Vagina (tissue), 2 donors: Measurements from ENCODE around the gene MEOX1. TPM values are rescaled to one million over a fixed set of nuclear protein-coding genes. Genes with fewer than 3 reads are reported as not detected.

Experiments
- DNase-seq, 2 donors: peaks; one replicate each; pipeline ENCODE4 v3.0.0-alpha.2; 2017; ENCODE audit errors: extremely low spot score in 2 of 2
- H3K27ac ChIP-seq: fragments of 200-600 bp; sonication (generic); one replicate; pipeline ENCODE4 v1.5.1; 2019
- H3K27me3 ChIP-seq: fragments of 200-600 bp; sonication (generic); one replicate; pipeline ENCODE4 v1.5.1; 2019
- H3K36me3 ChIP-seq, 2 donors: fragments of 200-600 bp; sonication (generic); one replicate each; pipeline ENCODE4 v1.5.1; 2017 to 2019
- H3K4me1 ChIP-seq: fragments of 200-600 bp; sonication (generic); one replicate; pipeline ENCODE4 v1.5.1; 2019
- H3K4me3 ChIP-seq, 2 donors: fragments of 200-600 bp; sonication (generic); 1 replicate in 1 of 2; 2 replicates in 1 of 2; pipeline ENCODE4 v1.5.1; 2016 to 2019
- H3K9me3 ChIP-seq: fragments of 200-600 bp; sonication (generic); one replicate; pipeline ENCODE4 v1.5.1; 2019
- POLR2A ChIP-seq, 2 donors: fragments of 450-650 bp; IDR thresholded peaks; one replicate each; pipeline ENCODE4 v1.6.1; 2017; ENCODE audit warnings: antibody characterized with exemption in 2 of 2, mild to moderate bottlenecking in 2 of 2, moderate library complexity in 2 of 2
- POLR2AphosphoS5 ChIP-seq, 2 donors: sonication (generic); formaldehyde crosslinking; IDR thresholded peaks; one replicate each; pipeline ENCODE4 v1.9.0; 2017; ENCODE audit warnings: antibody characterized with exemption in 2 of 2, mild to moderate bottlenecking in 2 of 2, low read depth in 1 of 2; ENCODE audit not compliant: insufficient read depth in 1 of 2
- intact Hi-C: fragments of 100-400 bp; cut with DNase I; formaldehyde crosslinking; loops from one replicate; pipeline ENCODE4 v1.15.1; 2023
- total RNA-seq: library from RNA; depleted of rRNA; stranded (reverse); fragments of >200 nt; gene quantifications from one replicate; pipeline ENCODE4 v1.2.3, GENCODE V29; 2016
- TF ChIP-seq, protein P1 (sequence below), 3 experiments: fragments of 450-650 bp in 2 of 3; fragments of 200-600 bp in 1 of 3; sonication (generic) in 1 of 3; IDR thresholded peaks; one replicate each; pipeline ENCODE4 v1.5.1; 2017 to 2019; ENCODE audit warnings: antibody characterized with exemption in 3 of 3, mild to moderate bottlenecking in 2 of 3, moderate library complexity in 2 of 3

MEOX1 gene
- 4.7 TPM for total RNA-seq

DNA sequence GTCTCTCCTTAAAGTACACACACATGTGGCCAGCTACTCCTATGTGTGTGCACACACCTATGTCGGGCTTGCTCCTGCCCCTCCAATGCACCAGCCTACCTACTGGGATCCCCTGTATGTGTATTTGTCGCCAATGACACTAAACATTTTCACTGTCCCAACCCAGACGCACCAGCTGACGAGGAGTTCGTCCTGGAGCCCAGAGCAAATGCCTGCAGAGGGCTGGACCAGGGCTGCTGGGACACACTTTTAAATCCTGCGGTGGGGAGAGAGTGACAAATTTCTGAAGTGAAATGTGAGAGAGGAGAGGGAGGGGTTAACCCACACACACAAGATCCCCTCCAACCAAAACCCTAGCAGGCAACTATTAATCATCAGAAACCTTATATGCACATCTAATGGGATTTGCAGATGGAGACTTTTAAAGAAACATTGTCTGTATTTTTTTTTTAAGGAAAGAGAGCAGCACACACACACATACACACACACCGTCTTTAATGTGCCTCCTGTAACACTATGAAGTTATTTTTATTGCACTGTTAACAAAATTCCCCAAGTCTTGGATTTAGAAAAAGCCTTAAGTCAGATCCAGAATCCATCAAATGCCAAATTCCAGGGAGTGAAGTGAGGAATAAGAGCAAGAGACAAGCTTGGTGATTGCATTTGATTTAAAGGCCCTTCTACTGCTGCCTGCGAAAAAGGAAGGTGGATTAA, at the start of gene MEOX1:
Gene MEOX1 (minus strand): TSS at position 224 of the 714 bp plus-strand sequence. CDS start 388 bp downstream, outside the sequence.
- H3K9me3 ChIP-seq: no peaks in the 10 kb centered on the region
- peak in 1 of 2 donors; percentile 36 for TF ChIP-seq POLR2AphosphoS5 (IDR thresholded peaks at IDR 0.05; ENCODE audit: insufficient read depth in 1 of 2, low read depth in 1 of 2)
- no peak for TF ChIP-seq POLR2A (IDR thresholded peaks at IDR 0.05)
- TF ChIP-seq, protein P1, sequence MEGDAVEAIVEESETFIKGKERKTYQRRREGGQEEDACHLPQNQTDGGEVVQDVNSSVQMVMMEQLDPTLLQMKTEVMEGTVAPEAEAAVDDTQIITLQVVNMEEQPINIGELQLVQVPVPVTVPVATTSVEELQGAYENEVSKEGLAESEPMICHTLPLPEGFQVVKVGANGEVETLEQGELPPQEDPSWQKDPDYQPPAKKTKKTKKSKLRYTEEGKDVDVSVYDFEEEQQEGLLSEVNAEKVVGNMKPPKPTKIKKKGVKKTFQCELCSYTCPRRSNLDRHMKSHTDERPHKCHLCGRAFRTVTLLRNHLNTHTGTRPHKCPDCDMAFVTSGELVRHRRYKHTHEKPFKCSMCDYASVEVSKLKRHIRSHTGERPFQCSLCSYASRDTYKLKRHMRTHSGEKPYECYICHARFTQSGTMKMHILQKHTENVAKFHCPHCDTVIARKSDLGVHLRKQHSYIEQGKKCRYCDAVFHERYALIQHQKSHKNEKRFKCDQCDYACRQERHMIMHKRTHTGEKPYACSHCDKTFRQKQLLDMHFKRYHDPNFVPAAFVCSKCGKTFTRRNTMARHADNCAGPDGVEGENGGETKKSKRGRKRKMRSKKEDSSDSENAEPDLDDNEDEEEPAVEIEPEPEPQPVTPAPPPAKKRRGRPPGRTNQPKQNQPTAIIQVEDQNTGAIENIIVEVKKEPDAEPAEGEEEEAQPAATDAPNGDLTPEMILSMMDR (IDR thresholded peaks at IDR 0.05): no peak
- peaks cover 42% of the 10 kb centered on the region for H3K4me1 ChIP-seq
- peak within 1 kb of the TSS; percentile 64 for H3K27ac ChIP-seq
- H3K27me3 ChIP-seq: no peaks in the 10 kb centered on the region
- peak within 1 kb of the TSS; percentile 24 to 35 for H3K4me3 ChIP-seq
- no peaks in the 10 kb centered on the region for H3K36me3 ChIP-seq
- no peak for DNase-seq
- intact Hi-C loops: no loop called here

DNA sequence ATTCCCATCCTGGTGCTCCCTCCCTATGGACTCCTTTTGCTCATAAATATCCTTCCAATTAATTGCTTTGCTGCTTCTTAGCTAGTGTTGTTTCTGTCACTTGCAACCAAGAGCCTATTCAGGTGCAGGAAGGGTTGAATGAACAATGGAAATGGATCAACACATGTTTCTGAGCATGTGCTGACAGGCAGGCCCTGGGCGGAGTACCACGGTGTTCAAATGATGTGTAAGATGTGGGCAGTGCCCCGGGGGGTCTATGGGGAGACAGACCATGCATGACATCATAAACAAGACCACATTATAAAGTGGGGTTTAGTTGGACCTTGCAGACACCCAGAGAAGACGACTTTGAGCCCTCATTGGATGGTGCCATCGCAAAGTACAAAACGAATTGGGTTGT, 48.4 kb upstream of the MEOX1 start:
- Histone ChIP-seq H3K27me3 (no peaks in the 10 kb centered on the region), H3K27ac (no peak overlapping the region), H3K4me3 (no peak overlapping the region), H3K4me1 (peaks cover 20% of the 10 kb centered on the region), H3K9me3 (no peaks in the 10 kb centered on the region), H3K36me3 (no peaks in the 10 kb centered on the region)
- DNase-seq: no peak
- TF ChIP-seq, protein P1 (IDR thresholded peaks at IDR 0.05): no peak
- TF ChIP-seq POLR2AphosphoS5 (IDR thresholded peaks at IDR 0.05; ENCODE audit: insufficient read depth in 1 of 2, low read depth in 1 of 2) (no peak), POLR2A (IDR thresholded peaks at IDR 0.05) (no peak)
- intact Hi-C loops: no loop called here

DNA sequence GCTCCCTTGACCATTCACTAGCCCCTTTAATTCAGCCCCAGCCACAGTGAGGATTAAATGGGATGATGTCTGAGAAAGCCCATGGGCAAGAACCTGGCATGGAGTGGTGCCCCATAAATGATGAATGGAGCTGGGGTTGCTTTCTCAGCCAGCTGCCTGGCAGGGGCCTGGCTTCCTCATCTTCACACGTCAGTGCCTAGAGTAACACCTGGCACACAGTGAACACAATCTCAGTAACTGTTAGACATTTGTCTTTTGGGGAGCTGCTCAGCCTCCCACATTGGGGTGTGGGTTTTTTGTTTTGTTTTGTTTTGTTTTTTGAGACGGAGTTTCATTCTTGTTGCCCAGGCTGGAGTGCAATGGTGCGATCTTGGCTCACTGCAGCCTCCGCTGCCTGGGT, 47.5 kb upstream of the MEOX1 start:
- DNase-seq: no peak
- no peaks in the 10 kb centered on the region for H3K27me3 ChIP-seq
- no peak overlapping the region for H3K4me3 ChIP-seq
- intact Hi-C loops: no loop called here
- H3K4me1 ChIP-seq: peaks cover 20% of the 10 kb centered on the region
- TF ChIP-seq, protein P1 (IDR thresholded peaks at IDR 0.05): no peak
- TF ChIP-seq POLR2AphosphoS5 (IDR thresholded peaks at IDR 0.05; ENCODE audit: insufficient read depth in 1 of 2, low read depth in 1 of 2) (no peak), POLR2A (IDR thresholded peaks at IDR 0.05) (no peak)
- H3K27ac ChIP-seq: no peak overlapping the region
- H3K9me3 ChIP-seq: no peaks in the 10 kb centered on the region
- H3K36me3 ChIP-seq: no peaks in the 10 kb centered on the region

DNA sequence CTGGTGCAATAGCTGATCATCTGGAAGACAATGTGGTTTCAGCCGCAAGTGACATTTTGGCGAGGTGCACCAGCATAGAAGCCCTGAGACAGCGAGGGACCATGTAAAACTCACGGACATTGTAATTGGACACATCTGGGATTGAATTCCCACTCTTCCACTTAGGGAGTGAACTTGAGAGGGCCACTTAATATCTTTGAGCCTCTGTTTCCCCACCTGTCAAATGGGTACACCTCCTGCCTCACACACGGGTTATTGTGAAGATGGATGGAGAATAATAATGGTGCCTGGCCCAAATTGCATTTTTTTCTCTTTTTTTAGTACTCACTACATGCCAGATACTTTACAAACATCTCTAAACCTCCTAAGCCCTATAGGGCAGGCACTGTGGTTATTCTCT, 45.5 kb upstream of the MEOX1 start:
- no peaks in the 10 kb centered on the region for H3K4me1 ChIP-seq
- H3K36me3 ChIP-seq: no peaks in the 10 kb centered on the region
- H3K4me3 ChIP-seq: no peak overlapping the region
- no peaks in the 10 kb centered on the region for H3K9me3 ChIP-seq
- intact Hi-C loops: no loop called here
- TF ChIP-seq POLR2AphosphoS5 (IDR thresholded peaks at IDR 0.05; ENCODE audit: insufficient read depth in 1 of 2, low read depth in 1 of 2): no peak
- TF ChIP-seq POLR2A (IDR thresholded peaks at IDR 0.05): no peak
- TF ChIP-seq, protein P1 (IDR thresholded peaks at IDR 0.05): no peak
- H3K27ac ChIP-seq: no peak overlapping the region
- no peak for DNase-seq
- H3K27me3 ChIP-seq: no peaks in the 10 kb centered on the region

DNA sequence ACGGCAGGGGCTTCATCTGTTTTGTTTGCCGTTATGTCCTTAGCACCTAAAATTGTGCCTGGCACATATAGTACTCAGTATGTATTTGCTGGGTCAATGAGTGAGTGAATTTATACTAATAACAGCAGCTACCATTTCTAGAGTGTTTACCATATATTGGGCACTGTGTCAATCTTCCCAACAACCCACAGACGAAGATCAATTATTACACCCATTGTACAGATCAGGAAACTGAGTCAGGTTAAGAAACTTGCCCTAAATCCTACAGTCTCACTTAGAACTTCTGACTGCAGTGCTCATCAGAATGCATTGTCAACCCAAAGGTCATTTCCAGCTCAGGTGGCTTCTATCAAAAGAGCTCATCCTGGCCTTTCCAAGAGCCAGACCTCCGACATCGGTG, 44.5 kb upstream of the MEOX1 start:
- Histone ChIP-seq H3K36me3 (no peaks in the 10 kb centered on the region), H3K27ac (no peak overlapping the region), H3K4me3 (no peak overlapping the region), H3K9me3 (no peaks in the 10 kb centered on the region), H3K27me3 (no peaks in the 10 kb centered on the region), H3K4me1 (no peaks in the 10 kb centered on the region)
- TF ChIP-seq, protein P1 (IDR thresholded peaks at IDR 0.05): no peak
- TF ChIP-seq POLR2A (IDR thresholded peaks at IDR 0.05) (no peak), POLR2AphosphoS5 (IDR thresholded peaks at IDR 0.05; ENCODE audit: insufficient read depth in 1 of 2, low read depth in 1 of 2) (no peak)
- intact Hi-C loops: no loop called here
- no peak for DNase-seq
